Liver (tissue), 9 donors: ENCODE data around the gene TBC1D10A. TPM values are rescaled to one million over a fixed set of nuclear protein-coding genes. Genes with fewer than 3 reads are reported as not detected.

Experiments
- DNase-seq: peaks from one replicate; pipeline ENCODE4 v3.0.0-alpha.2; 2017; ENCODE audit warnings: low spot score
- H3K27ac ChIP-seq, 2 donors: one replicate each; pipeline ENCODE4 v1.7.0; 2013; ENCODE audit warnings: inconsistent platforms in 2 of 2, low read length in 2 of 2, control low read depth in 1 of 2, low read depth in 1 of 2, mild to moderate bottlenecking in 1 of 2
- H3K27me3 ChIP-seq, 4 donors: one replicate each; pipeline versions ENCODE4 v1.6.1 to v1.7.0; 2013; ENCODE audit warnings: low read length in 3 of 4, inconsistent platforms in 1 of 4, mild to moderate bottlenecking in 1 of 4, moderate library complexity in 1 of 4; ENCODE audit not compliant: control insufficient read depth in 4 of 4, insufficient read depth in 4 of 4
- H3K36me3 ChIP-seq, 4 donors: one replicate each; pipeline versions ENCODE4 v1.6.1 to v1.7.0; 2013; ENCODE audit warnings: low read length in 3 of 4, mild to moderate bottlenecking in 3 of 4, low read depth in 1 of 4, moderate library complexity in 1 of 4; ENCODE audit not compliant: control insufficient read depth in 4 of 4, insufficient read depth in 3 of 4
- H3K4me1 ChIP-seq, 4 donors: one replicate each; pipeline versions ENCODE4 v1.6.1 to v1.7.0; 2013; ENCODE audit warnings: low read length in 3 of 4, mild to moderate bottlenecking in 3 of 4, moderate library complexity in 1 of 4; ENCODE audit not compliant: control insufficient read depth in 4 of 4, insufficient read depth in 4 of 4
- H3K4me3 ChIP-seq, 3 donors: one replicate each; pipeline versions ENCODE4 v1.6.1 to v1.7.0; 2013; ENCODE audit warnings: low read length in 3 of 3, control low read depth in 1 of 3, low read depth in 1 of 3, mild to moderate bottlenecking in 1 of 3
- H3K9ac ChIP-seq, 2 donors: one replicate each; pipeline ENCODE4 v1.7.0; 2013; ENCODE audit warnings: low read length in 2 of 2, mild to moderate bottlenecking in 2 of 2, moderate library complexity in 2 of 2, control low read depth in 1 of 2, low read depth in 1 of 2
- H3K9me3 ChIP-seq, 4 donors: one replicate each; pipeline versions ENCODE4 v1.6.1 to v1.7.0; 2013; ENCODE audit warnings: low read length in 3 of 4; ENCODE audit not compliant: control insufficient read depth in 4 of 4
- ATF3 ChIP-seq: IDR thresholded peaks from 2 replicates; pipeline ENCODE4 v1.6.1; 2016; ENCODE audit warnings: antibody characterized with exemption
- CTCF ChIP-seq: fragments of 150-350 bp; IDR thresholded peaks from 2 replicates; pipeline ENCODE4 v1.5.1; 2017; ENCODE audit warnings: improper control_type of control experiment, low read depth, low read length; ENCODE audit not compliant: missing input control
- EGR1 ChIP-seq, 2 donors: IDR thresholded peaks; 2 replicates each; pipeline ENCODE4 v1.6.1; 2016 to 2018; ENCODE audit warnings: antibody characterized with exemption in 2 of 2, low read depth in 2 of 2
- FOXA1 ChIP-seq: IDR thresholded peaks from 2 replicates; pipeline ENCODE4 v1.6.1; 2016; ENCODE audit warnings: antibody characterized with exemption
- FOXA2 ChIP-seq: IDR thresholded peaks from 2 replicates; pipeline ENCODE4 v1.6.1; 2016; ENCODE audit warnings: antibody characterized with exemption
- HNF4A ChIP-seq, 2 donors: conservative IDR thresholded peaks; 2 replicates each; pipeline ENCODE4 v1.6.1; 2016; ENCODE audit warnings: antibody characterized with exemption in 2 of 2, mild to moderate bottlenecking in 2 of 2
- HNF4G ChIP-seq: IDR thresholded peaks from 2 replicates; pipeline ENCODE4 v1.6.1; 2016; ENCODE audit warnings: antibody characterized with exemption
- JUND ChIP-seq, 2 donors: IDR thresholded peaks; 2 replicates each; pipeline ENCODE4 v1.6.1; 2016; ENCODE audit warnings: antibody characterized with exemption in 2 of 2
- MAX ChIP-seq: IDR thresholded peaks from 2 replicates; pipeline ENCODE4 v1.6.1; 2016; ENCODE audit warnings: antibody characterized with exemption
- RXRA ChIP-seq, 2 donors: IDR thresholded peaks; 2 replicates each; pipeline ENCODE4 v1.6.1; 2017 to 2018; ENCODE audit warnings: antibody characterized with exemption in 2 of 2, mild to moderate bottlenecking in 1 of 2
- SP1 ChIP-seq: IDR thresholded peaks from 2 replicates; pipeline ENCODE4 v1.6.1; 2018; ENCODE audit warnings: antibody characterized with exemption, mild to moderate bottlenecking
- TAF1 ChIP-seq: conservative IDR thresholded peaks from 2 replicates; pipeline ENCODE4 v1.6.1; 2016; ENCODE audit warnings: antibody characterized with exemption, mild to moderate bottlenecking
- ZBTB33 ChIP-seq: IDR thresholded peaks from 2 replicates; pipeline ENCODE4 v1.6.1; 2016; ENCODE audit warnings: antibody characterized with exemption
- WGBS: extraction: QIAGEN DNeasy Blood & Tissue Kit; methylation state at CpG from one replicate; pipeline ENCODE4 v1.1.7; 2013; 5-methylcytosine and 5-hydroxymethylcytosine counted together
- polyA plus RNA-seq, 2 donors: library from polyadenylated mRNA; stranded (reverse) in 1 of 2; unstranded in 1 of 2; fragments of 200-250 nt in 1 of 2; fragments of >200 nt in 1 of 2; fragmentation: Nextera tagmentation in 1 of 2; extraction: Ambion mirVana in 1 of 2; gene quantifications; one replicate each; pipeline versions ENCODE4 v1.2.1 to v1.2.3, GENCODE V29; 2013 to 2015
- total RNA-seq, 2 donors: library from RNA; depleted of rRNA; stranded (reverse); fragments of >200 nt; gene quantifications; one replicate each; pipeline ENCODE4 v1.2.3, GENCODE V29; 2014
- donor health status: healthy.
- donor health status: healthy.
- donor health status: healthy.
- donor health status: healthy.
- donor health status: healthy.

The TBC1D10A gene
- total and polyA plus RNA-seq, 4 donors = 3.6 to 9.2 (median 8.2) TPM

GRCh38 chr22:30268331-30268730 is 58.4 kb downstream of the TBC1D10A start (continued):
- TF ChIP-seq CTCF (no peak), ATF3 (no peak), FOXA1 (no peak), FOXA2 (no peak)

GRCh38 chr22:30267382-30268302 is 59.1 kb downstream of the TBC1D10A start:
- 76% methylated on average over 14 of the region's 14 CpGs for WGBS
- no peak overlapping the region for H3K4me3 ChIP-seq
- H3K9ac ChIP-seq = no peak overlapping the region
- H3K4me1 ChIP-seq = peaks cover 0 to 4% (median 2%) of the 10 kb centered on the region in 4 donors
- no peak for DNase-seq
- TF ChIP-seq FOXA2 = no peak
- TF ChIP-seq CTCF = no peak
- TF ChIP-seq ZBTB33 = no peak
- no peak for TF ChIP-seq EGR1 (IDR thresholded peaks at IDR 0.05; ENCODE audit: low read depth in 2 of 2)
- TF ChIP-seq JUND (IDR thresholded peaks at IDR 0.05) = no peak
- TF ChIP-seq FOXA1 = no peak
- TF ChIP-seq HNF4A (conservative IDR thresholded peaks at IDR 0.05) = no peak
- peak overlapping the region; percentile 67 to 69 for H3K27ac ChIP-seq
- H3K9me3 ChIP-seq = no peaks in the 10 kb centered on the region
- no peaks in the 10 kb centered on the region for H3K36me3 ChIP-seq
- no peaks in the 10 kb centered on the region for H3K27me3 ChIP-seq

GRCh38 chr22:30266445-30267381 is 60.0 kb downstream of the TBC1D10A start, which contains the start of gene OSM:
Gene OSM (minus strand): TSS chr22:30266851. CDS start chr22:30266799, 52 bp downstream.
- no peak within 1 kb of the TSS for H3K9ac ChIP-seq
- H3K9me3 ChIP-seq = no peaks in the 10 kb centered on the region
- 70% methylated on average over 35 of the region's 35 CpGs for WGBS
- no peaks in the 10 kb centered on the region for H3K36me3 ChIP-seq
- TF ChIP-seq HNF4A (conservative IDR thresholded peaks at IDR 0.05) = no peak
- no peak for TF ChIP-seq ATF3
- TF ChIP-seq CTCF = no peak
- TF ChIP-seq SP1 = no peak
- no peak for TF ChIP-seq HNF4G
- no peak for TF ChIP-seq TAF1
- TF ChIP-seq RXRA (IDR thresholded peaks at IDR 0.05) = no peak
- TF ChIP-seq MAX = no peak
- H3K27me3 ChIP-seq = no peaks in the 10 kb centered on the region
- H3K27ac ChIP-seq = peak within 1 kb of the TSS; percentile 69 to 80
- DNase-seq = no peak
- peaks cover 0 to 4% (median 2%) of the 10 kb centered on the region in 4 donors for H3K4me1 ChIP-seq
- peak within 1 kb of the TSS; percentile 16 to 32 (median 29) for H3K4me3 ChIP-seq
